Activated T-helper 1 cell treated with Interleukin-2 at 50 U/mL for 16 hours (primary cell): ENCODE data around the gene NFKBIZ.
"Not testable (repeated sequence)": the region's sequence is repeated elsewhere in the genome, so short reads cannot be mapped to it uniquely, and the experiment has no call there.

Experiments
- DNase-seq: peaks from one replicate; pipeline ENCODE4 v3.0.0-alpha.2; 2020; ENCODE audit warnings: low read depth

Gene NFKBIZ

DNA sequence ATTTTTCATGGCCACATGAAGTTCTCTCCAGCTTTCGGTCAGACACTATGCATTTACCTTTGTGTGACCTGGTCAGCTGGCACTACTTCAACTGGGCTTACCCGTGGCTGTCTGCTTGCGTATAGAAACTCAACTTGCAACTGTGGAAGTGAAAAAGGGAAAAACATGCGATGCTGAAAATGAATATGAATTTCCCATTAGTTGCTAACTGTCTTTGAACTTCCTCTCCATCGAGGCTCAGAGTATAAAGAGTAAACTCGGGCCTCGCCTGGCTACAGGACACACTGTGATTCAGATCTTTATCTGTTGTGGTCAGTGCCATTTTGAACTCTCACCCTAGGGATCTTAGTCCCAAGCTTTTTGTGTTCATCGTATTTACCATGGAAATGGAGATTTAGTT lies 26.8 kb downstream of the NFKBIZ start:
- no peak for DNase-seq

DNA sequence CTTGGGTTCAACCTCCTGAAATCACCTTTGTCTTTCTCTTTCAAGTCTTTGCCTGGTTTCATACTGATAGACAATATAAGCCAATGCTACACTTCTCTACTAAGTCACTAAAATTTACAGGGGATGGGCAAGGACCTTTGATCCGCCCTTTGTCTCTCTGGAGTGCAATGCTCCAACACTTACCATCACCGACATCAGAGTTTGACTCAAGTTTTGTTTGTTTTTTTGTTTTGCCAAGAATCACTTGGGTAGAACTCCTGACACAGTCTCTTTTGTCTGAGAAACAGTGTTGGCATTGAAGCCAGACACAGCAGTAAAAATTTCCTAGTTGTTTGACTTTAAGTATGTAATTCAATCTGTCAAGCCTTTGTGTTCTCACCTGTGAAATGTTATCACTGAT lies 29.3 kb downstream of the NFKBIZ start:
- DNase-seq: no peak

DNA sequence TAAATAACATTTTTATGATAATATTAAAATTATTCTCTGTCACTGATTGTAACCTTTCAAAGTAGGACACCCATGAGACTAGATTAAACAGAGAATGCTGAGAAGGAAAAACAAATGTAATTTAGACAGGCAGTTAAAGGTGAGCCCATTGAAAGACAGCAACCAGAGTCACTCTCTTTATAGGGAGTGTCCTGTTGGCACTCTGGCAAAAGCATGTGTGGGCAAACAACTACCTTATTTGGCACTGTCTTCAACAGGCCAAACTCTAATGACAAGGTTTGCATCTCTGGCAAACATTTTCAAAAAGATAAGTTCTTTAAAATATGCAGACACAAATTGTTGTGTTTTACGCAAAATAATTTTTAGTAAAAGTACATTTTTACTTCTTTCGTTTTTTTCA lies 29.8 kb downstream of the NFKBIZ start:
- no peak for DNase-seq

DNA sequence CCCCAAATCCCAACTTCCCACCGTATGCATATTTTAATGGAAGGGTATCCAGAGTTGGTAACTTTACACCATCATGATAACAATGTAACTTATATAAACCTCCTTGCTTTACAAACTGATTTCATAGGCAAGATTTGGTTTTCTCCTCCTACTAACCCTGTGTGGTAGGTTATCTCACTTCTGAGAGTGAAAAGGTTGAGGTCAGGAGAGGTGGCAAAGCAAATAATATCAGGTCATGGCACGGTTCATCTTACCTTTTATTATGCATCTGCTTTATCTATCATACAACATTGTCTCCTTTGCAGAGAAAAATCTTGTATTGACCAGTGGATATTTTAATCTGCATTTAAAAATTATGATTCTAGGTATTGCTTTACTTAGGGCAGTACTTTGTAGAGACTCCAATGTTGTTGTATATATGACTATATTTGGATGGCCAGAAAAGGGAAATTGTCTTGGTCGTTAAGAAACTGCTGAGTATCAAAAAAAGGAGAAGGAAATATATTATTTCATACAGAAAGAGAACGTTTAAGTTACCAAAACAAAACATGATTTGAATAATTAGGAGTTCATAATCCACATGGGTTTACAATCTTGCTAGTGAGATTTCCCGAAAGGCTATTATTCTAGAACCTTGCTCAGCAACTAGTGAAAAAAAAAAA lies 30.4 kb downstream of the NFKBIZ start:
- DNase-seq: no peak

- no peak for DNase-seq
Measured at GRCh38 chr3:101884776-101885175, 35.5 kb downstream of the NFKBIZ start.

DNA sequence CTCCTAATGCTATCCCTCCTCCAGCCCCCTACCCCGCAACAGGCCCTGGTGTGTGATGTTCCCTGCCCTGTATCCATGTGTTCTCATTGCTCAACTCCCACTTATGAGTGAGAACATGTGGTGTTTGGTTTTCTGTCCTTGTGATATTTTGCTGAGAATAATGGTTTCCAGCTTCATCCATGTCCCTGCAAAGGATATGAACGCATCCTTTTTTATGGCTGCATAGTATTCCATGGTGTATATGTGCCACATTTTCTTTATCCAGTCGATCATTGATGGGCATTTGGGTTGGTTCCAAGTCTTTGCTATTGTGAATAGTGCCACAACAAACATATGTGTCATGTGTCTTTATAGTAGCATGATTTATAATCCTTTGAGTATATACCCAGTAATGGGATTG lies 36.3 kb downstream of the NFKBIZ start:
- DNase-seq: not testable (repeated sequence)

GRCh38 chr3:101886626-101887025 lies 37.3 kb downstream of the NFKBIZ start:
- no peak for DNase-seq

- DNase-seq: no peak
Measured at GRCh38 chr3:101888653-101889052, 39.3 kb downstream of the NFKBIZ start.

GRCh38 chr3:101890716-101891115 lies 41.4 kb downstream of the NFKBIZ start:
- DNase-seq: no peak

GRCh38 chr3:101892648-101893047 lies 43.3 kb downstream of the NFKBIZ start:
- no peak for DNase-seq

GRCh38 chr3:101896083-101896757 lies 46.9 kb downstream of the NFKBIZ start:
- DNase-seq: no peak

DNA sequence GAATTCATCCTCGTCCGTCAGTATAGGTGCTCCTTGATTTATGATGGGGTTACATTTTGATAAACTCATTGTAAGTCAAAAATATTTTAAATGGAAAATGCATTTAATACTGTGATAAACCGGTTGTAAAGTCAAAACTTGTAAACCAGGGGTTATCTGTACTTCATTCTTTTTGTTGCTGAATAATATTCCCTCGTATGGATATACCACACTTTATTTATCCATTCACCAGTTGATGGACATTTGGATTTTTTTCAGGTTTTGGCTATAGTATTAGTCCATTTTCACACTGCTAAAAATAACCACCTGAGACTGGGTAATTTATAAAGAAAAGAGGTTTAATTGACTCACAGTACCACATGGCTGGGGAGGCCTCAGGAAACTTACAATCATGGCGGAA lies 47.7 kb downstream of the NFKBIZ start:
- no peak for DNase-seq

GRCh38 chr3:101898039-101898438 lies 48.7 kb downstream of the NFKBIZ start:
- no peak for DNase-seq

- no peak for DNase-seq
Measured at GRCh38 chr3:101898752-101899169, 49.4 kb downstream of the NFKBIZ start.

DNA sequence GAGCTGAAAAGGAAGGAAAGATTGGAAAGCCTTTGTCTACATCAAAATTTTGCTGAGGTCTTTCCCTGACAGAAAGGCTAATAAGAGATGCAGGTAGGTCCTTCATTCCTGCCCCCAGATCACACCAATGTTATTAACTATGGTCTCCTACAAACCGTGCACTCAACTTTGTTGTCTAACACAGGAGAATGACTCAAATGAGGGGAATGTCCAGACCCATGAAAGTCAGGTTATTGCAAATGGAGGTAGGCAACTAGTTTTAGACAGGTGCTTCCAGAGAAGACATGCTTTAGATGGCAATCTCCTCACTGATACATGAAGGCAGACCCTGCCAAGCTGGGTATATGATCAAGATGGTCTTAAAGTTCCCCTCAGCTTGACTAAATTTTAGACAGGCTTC lies 51.0 kb downstream of the NFKBIZ start:
- DNase-seq: no peak

- DNase-seq: no peak
Measured at GRCh38 chr3:101900736-101901135, 51.4 kb downstream of the NFKBIZ start.

GRCh38 chr3:101902041-101902440 lies 52.7 kb downstream of the NFKBIZ start:
- no peak for DNase-seq

DNA sequence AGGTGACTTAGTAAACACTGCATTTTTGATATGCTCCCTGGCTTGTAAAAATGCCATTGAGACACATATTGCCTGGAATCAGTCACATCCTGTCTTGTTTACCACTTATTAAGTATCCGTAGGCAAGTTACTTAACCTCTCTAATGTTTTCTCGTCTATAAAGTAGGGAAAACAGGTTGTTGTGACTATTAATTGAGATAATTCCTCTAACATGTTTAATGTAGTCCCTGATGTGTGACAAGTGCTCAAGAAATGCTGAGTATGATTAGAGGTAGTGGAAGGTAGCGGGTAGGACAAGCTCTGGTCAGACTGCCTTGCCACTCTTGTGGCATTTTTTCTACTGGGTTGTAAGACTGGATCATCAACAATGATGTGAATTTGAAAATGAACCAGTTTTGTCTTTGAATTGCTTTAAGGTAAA lies 54.1 kb downstream of the NFKBIZ start:
- no peak for DNase-seq

DNA sequence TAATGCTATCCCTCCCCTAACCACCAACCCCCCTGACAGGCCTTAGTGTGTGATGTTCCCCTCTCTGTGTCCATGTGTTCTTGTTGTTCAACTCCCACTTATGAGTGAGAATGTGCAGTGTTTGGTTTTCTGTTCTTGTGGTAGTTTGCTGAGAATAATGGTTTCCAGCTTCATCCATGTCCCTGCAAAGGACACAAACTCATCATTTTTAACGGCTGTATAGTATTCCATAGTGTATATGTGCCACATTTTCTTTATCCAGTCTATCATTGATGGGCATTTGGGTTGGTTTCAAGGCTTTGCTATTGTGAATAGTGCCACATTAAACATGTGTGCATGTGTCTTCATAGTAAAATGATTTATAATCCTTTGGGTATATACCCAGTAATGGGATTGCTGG lies 56.3 kb downstream of the NFKBIZ start:
- not testable (repeated sequence) for DNase-seq
